ENCODE measurements around the gene GARRE1.

DNA sequence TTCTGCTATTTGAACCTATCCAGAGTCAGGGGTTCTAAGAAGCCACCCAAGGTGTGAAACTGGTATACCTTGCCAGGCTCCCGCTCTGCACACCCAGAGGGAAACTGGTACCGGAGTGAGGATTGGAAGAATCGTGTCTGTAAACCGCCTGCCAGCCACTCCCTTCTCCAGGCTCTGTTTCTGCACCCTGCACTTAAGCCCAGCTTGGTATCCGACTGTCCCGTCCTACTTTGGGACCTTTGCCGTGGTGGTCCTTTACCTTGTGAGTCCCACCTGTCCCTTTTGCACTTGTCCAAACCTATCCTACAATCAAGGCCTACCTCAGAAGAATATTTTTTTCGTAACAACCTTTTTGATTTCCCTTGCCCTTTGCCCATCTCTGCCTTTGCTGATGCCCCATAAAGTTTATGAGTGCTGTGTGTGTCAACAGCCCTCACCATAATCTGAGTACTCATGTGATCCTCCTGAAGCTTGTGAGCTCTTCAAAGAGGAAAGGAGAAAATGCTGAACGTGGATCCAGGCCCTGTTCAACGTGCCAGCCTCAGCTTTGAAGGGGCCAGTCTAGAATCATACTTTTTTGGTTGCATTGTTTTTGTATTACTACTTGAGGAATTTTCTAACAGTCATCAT is 44.7 kb downstream of the GARRE1 start:
- TF ChIP-seq EZH2 (conservative IDR thresholded peaks at IDR 0.05; ENCODE audit: low read depth, low read length) (no peak), ZFP90 (CRISPR knock-in tag; IDR thresholded peaks at IDR 0.05; ENCODE audit: borderline replicate concordance) (no peak), ZNF446 (CRISPR knock-in tag; IDR thresholded peaks at IDR 0.05) (no peak), ELF1 (CRISPR knock-in tag; IDR thresholded peaks at IDR 0.05) (no peak), CBFB (CRISPR knock-in tag; IDR thresholded peaks at IDR 0.05) (no peak), MAZ (IDR thresholded peaks at IDR 0.05; ENCODE audit: borderline replicate concordance, low read depth, low read length) (no peak), MAZ (CRISPR knock-in tag; IDR thresholded peaks at IDR 0.05; ENCODE audit: low read depth) (no peak), SRF (IDR thresholded peaks at IDR 0.05; ENCODE audit: low read depth, low read length) (no peak), RXRA (CRISPR knock-in tag; IDR thresholded peaks at IDR 0.05) (no peak), KLF9 (CRISPR knock-in tag; IDR thresholded peaks at IDR 0.05; ENCODE audit: low read depth) (no peak)
